HepG2 (cell line): ENCODE results near the gene RAB34.
"Not testable (repeated sequence)": the region's sequence is repeated elsewhere in the genome, so short reads cannot be mapped to it uniquely, and the experiment has no call there.

Source experiments
- GABPA ChIP-seq, 2 experiments: IDR thresholded peaks; 2 replicates each; pipeline ENCODE4 v1.6.1; 2011 to 2016; ENCODE audit warnings: low read depth in 2 of 2, low read length in 1 of 2, missing biosample characterization in 1 of 2, missing genetic modification characterization in 1 of 2
- NR2C2 ChIP-seq: sonication (generic); formaldehyde crosslinking; IDR thresholded peaks from 2 replicates; pipeline ENCODE4 v1.4.0; 2020; ENCODE audit warnings: missing genetic modification reagents, mild to moderate bottlenecking, moderate library complexity, borderline replicate concordance
- ZNF749 ChIP-seq: sonication (generic); formaldehyde crosslinking; IDR thresholded peaks from 2 replicates; pipeline ENCODE4 v1.8.0; 2022; ENCODE audit warnings: mild to moderate bottlenecking, missing genetic modification reagents, moderate library complexity, borderline replicate concordance

DNA sequence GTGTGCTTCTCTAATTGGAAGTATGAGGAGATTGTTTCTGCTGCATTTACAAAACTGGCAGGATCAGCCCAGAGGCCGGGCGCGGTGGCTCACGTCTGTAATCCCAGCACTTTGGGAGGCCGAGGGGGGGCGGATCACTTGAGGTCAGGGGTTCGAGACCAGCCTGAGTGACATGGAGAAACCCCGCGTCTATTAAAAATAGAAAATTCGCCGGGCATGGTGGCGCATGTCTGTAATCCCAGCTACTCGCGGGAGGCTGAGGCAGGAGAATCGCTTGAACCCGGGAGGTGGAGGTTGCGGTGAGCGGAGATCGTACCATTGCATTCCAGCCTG is 3.3 kb upstream of the RAB34 start:
- TF ChIP-seq ZNF749; GABPA (IDR thresholded peaks at IDR 0.05; ENCODE audit: low read depth, low read length); GABPA (CRISPR knock-in tag; IDR thresholded peaks at IDR 0.05; ENCODE audit: low read depth); NR2C2 (CRISPR knock-in tag): not testable (repeated sequence)
